ENCODE measurements around the gene CTNNAL1. TPM values are rescaled to one million over a fixed set of nuclear protein-coding genes. Genes with fewer than 3 reads are reported as not detected.

The CTNNAL1 gene
- total RNA-seq, 1 donor from 2014 or later: 13.7 TPM

DNA sequence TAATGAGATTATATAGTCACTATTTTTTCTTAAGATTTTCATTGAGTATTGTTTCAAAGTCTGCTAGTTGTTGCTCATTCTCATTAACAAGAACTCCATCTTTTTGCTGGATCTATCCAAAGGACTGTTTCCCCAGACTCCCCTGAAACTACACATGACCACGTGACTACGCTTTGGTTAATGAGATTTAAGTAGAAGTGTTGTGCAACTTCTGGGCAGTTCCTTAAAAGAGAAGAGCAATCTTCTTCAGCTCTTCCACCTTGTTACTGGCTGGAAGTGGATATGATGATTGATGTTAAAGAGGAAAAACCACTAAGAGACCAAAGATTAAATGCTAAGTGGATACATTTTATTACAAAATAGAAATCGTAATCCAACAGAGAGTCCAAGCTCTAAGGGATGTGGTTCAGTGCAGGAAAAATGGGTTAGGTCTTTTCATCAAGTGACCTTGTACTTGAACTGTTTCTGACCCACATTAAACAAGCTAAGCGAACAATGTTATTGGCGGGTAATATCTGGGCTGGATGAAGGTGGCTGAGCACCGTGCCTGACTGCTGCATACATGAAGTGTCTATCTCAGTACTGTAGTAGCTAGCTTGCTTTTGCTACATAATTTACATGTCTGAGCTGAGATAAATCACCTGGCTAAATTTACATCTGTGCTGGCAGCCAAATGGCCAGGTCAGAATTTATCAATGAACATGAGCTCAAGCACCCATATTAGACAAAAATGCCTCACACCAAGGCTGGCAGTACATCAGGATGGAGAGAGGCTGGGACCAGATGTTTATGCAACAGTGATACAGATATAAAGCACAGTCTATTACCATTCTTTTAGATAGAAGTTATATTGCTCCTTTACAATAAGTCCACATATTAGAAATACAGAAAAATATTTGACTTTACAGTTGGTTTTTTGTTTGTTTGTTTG lies 7.5 kb upstream of the CTNNAL1 start:
- Mint-ChIP-seq H3K27ac (ENCODE audit: unreplicated experiment) (no peak overlapping the region), H3K4me1 (ENCODE audit: low read depth, unreplicated experiment) (no peaks in the 10 kb centered on the region), H3K4me3 (ENCODE audit: unreplicated experiment) (no peak overlapping the region), H3K9me3 (ENCODE audit: unreplicated experiment) (no peaks in the 10 kb centered on the region), H3K27me3 (ENCODE audit: unreplicated experiment) (no peaks in the 10 kb centered on the region), H3K36me3 (ENCODE audit: unreplicated experiment) (no peaks in the 10 kb centered on the region)
- DNase-seq: no peak
- TF ChIP-seq, protein P1, sequence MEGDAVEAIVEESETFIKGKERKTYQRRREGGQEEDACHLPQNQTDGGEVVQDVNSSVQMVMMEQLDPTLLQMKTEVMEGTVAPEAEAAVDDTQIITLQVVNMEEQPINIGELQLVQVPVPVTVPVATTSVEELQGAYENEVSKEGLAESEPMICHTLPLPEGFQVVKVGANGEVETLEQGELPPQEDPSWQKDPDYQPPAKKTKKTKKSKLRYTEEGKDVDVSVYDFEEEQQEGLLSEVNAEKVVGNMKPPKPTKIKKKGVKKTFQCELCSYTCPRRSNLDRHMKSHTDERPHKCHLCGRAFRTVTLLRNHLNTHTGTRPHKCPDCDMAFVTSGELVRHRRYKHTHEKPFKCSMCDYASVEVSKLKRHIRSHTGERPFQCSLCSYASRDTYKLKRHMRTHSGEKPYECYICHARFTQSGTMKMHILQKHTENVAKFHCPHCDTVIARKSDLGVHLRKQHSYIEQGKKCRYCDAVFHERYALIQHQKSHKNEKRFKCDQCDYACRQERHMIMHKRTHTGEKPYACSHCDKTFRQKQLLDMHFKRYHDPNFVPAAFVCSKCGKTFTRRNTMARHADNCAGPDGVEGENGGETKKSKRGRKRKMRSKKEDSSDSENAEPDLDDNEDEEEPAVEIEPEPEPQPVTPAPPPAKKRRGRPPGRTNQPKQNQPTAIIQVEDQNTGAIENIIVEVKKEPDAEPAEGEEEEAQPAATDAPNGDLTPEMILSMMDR (IDR thresholded peaks at IDR 0.05; ENCODE audit: partially characterized antibody, unreplicated experiment): no peak

DNA sequence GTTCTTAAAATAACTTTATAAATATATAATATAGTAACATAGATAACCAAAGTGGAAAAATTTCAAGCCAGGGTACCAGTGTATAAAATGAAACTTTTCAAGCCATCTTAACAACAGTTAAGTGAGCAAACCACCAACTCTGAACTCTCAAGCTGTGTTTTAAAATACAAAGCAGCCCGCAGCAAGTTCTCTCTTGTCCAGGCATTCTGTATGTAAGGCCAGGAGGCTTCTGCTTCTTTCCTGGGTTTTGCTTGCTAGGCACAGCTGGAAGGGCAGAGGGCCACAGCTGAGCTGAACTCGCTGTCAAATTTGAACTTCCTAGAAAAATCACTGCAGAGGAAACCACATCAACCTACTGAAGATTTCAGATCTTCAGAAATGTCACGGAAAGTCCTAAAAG lies 6.8 kb upstream of the CTNNAL1 start:
- Mint-ChIP-seq H3K9me3 (ENCODE audit: unreplicated experiment) (no peaks in the 10 kb centered on the region), H3K27me3 (ENCODE audit: unreplicated experiment) (no peaks in the 10 kb centered on the region), H3K4me1 (ENCODE audit: low read depth, unreplicated experiment) (no peaks in the 10 kb centered on the region)

DNA sequence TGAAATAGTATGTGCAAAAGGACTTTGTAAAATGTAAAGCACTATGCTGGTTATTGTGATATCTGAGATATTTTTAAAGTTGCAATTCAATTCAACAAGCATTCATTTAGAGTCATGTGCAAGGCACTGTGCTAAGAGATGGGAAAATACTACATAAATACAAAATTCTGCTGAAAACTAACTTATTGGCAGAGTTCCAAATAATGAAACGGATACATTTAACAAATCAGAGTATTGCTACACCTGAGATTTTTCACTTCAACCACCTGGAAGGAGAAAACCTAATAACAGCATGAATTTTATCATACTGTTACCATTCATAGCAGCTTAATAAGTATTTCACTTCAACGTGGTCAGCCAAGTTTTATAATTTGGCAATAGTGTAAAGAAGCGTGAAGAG lies 6.1 kb upstream of the CTNNAL1 start:
- Mint-ChIP-seq H3K4me3 (ENCODE audit: unreplicated experiment) (no peak overlapping the region), H3K4me1 (ENCODE audit: low read depth, unreplicated experiment) (no peaks in the 10 kb centered on the region), H3K27me3 (ENCODE audit: unreplicated experiment) (no peaks in the 10 kb centered on the region), H3K27ac (ENCODE audit: unreplicated experiment) (no peak overlapping the region), H3K9me3 (ENCODE audit: unreplicated experiment) (no peaks in the 10 kb centered on the region), H3K36me3 (ENCODE audit: unreplicated experiment) (no peaks in the 10 kb centered on the region)
- TF ChIP-seq, protein P1 (IDR thresholded peaks at IDR 0.05; ENCODE audit: partially characterized antibody, unreplicated experiment): no peak
- no peak for DNase-seq

More for the DNA sequence above, 6.8 kb upstream of the CTNNAL1 start:
- no peak for DNase-seq
- Mint-ChIP-seq H3K4me3 (ENCODE audit: unreplicated experiment) (no peak overlapping the region), H3K27ac (ENCODE audit: unreplicated experiment) (no peak overlapping the region), H3K36me3 (ENCODE audit: unreplicated experiment) (no peaks in the 10 kb centered on the region)
- TF ChIP-seq, protein P1 (IDR thresholded peaks at IDR 0.05; ENCODE audit: partially characterized antibody, unreplicated experiment): no peak

DNA sequence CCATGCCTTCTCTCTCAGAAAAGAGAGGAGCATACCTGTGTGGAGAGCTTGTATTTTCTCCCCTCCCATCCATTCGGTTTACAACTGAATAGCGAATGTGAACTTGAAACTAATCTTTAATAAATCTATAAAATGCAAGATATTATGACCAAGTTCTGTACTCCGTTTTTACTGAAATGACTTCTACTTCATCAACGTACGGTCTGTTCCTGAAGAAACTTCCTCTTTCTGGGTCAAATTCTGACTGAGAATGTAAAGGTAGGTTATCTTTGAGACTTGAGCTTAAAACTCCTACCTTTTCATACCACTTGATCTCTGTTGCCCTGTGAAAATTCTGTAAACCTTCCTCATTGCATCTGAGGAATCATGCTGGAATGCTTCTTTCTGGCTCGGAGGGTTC lies 4.2 kb upstream of the CTNNAL1 start:
- Mint-ChIP-seq H3K4me3 (ENCODE audit: unreplicated experiment) (no peak overlapping the region), H3K36me3 (ENCODE audit: unreplicated experiment) (no peaks in the 10 kb centered on the region), H3K9me3 (ENCODE audit: unreplicated experiment) (peaks cover 4% of the 10 kb centered on the region), H3K27me3 (ENCODE audit: unreplicated experiment) (peaks cover 7% of the 10 kb centered on the region), H3K27ac (ENCODE audit: unreplicated experiment) (no peak overlapping the region), H3K4me1 (ENCODE audit: low read depth, unreplicated experiment) (peaks cover 4% of the 10 kb centered on the region)
- no peak for DNase-seq
- TF ChIP-seq, protein P1 (IDR thresholded peaks at IDR 0.05; ENCODE audit: partially characterized antibody, unreplicated experiment): no peak

DNA sequence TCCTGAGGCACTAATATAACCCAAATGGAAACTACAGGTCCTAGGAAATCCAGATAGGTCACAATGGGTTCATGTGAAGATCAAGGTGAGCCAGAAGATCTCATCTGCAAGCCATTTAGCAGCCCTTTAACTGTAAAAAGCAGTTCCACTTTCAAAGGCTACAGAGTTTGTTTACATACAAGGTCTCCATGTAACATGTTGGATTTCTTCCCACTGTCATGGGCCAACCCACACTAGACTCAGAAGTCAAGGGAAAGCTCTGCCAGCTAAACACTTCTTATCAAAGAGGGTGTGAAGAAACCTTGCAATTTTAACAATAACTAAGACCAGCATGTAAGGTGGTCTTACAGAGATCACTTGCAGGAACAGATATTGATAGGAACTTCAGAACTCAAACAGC lies 3.8 kb upstream of the CTNNAL1 start:
- Mint-ChIP-seq H3K36me3 (ENCODE audit: unreplicated experiment) (no peaks in the 10 kb centered on the region), H3K4me3 (ENCODE audit: unreplicated experiment) (no peak overlapping the region), H3K9me3 (ENCODE audit: unreplicated experiment) (peaks cover 7% of the 10 kb centered on the region), H3K27ac (ENCODE audit: unreplicated experiment) (no peak overlapping the region), H3K4me1 (ENCODE audit: low read depth, unreplicated experiment) (peaks cover 6% of the 10 kb centered on the region), H3K27me3 (ENCODE audit: unreplicated experiment) (peaks cover 10% of the 10 kb centered on the region)
- TF ChIP-seq, protein P1 (IDR thresholded peaks at IDR 0.05; ENCODE audit: partially characterized antibody, unreplicated experiment): no peak
- no peak for DNase-seq
